H1 (cell line): ENCODE data around the gene RAPH1. TPM values are rescaled to one million over a fixed set of nuclear protein-coding genes. Genes with fewer than 3 reads are reported as not detected.

Source experiments
- CTCF ChIA-PET: fragments of 300-600 bp; sonication (Branson Sonifier 250); formaldehyde crosslinking; loops from one replicate; lab custom pipeline; 2021; ENCODE audit not compliant: partially characterized antibody; lab: Charles Lee
- POLR2A ChIA-PET: fragments of 300-600 bp; sonication (Branson Sonifier 250); formaldehyde crosslinking; loops from one replicate; lab custom pipeline; 2021; ENCODE audit warnings: inconsistent platforms; ENCODE audit not compliant: partially characterized antibody; lab: Charles Lee
- DNase-seq, 2 experiments: peaks; one replicate each; pipeline versions ENCODE4 v3.0.0 to v3.0.0-alpha.2; 2010 to 2022; ENCODE audit warnings: low spot score in 2 of 2, low read depth in 1 of 2, mixed read lengths in 1 of 2
- FAIRE-seq: peaks from 2 replicates; lab custom pipeline; 2011; peaks lifted over from hg19 to GRCh38; lab: Jason Lieb, UNC
- H2AFZ ChIP-seq: 2 replicates; pipeline ENCODE4 v1.8.1; 2012; ENCODE audit warnings: low read length, inconsistent platforms
- H2AK5ac ChIP-seq: 2 replicates; pipeline ENCODE4 v1.6.1; 2013; ENCODE audit warnings: low read depth, low read length
- H2BK120ac ChIP-seq: replicated peaks from 2 replicates; pipeline ENCODE3; 2013; ENCODE audit warnings: low read depth, low read length, inconsistent platforms
- H2BK12ac ChIP-seq: 2 replicates; pipeline ENCODE4 v1.6.1; 2013; ENCODE audit warnings: low read depth, low read length
- H2BK15ac ChIP-seq: 2 replicates; pipeline ENCODE4 v1.6.1; 2013; ENCODE audit warnings: low read length
- H2BK20ac ChIP-seq: 2 replicates; pipeline ENCODE4 v1.6.1; 2013; ENCODE audit warnings: low read length
- H2BK5ac ChIP-seq: 2 replicates; pipeline ENCODE4 v1.6.1; 2013; ENCODE audit warnings: low read depth, low read length
- H3K14ac ChIP-seq: 2 replicates; pipeline ENCODE4 v1.6.1; 2013; ENCODE audit warnings: inconsistent platforms; ENCODE audit not compliant: insufficient read length
- H3K18ac ChIP-seq: 2 replicates; pipeline ENCODE4 v1.6.1; 2013; ENCODE audit warnings: low read length; ENCODE audit errors: extremely low read depth
- H3K23ac ChIP-seq: 2 replicates; pipeline ENCODE4 v1.6.1; 2013; ENCODE audit warnings: inconsistent platforms; ENCODE audit not compliant: insufficient read length
- H3K23me2 ChIP-seq: 2 replicates; pipeline ENCODE4 v1.6.1; 2013; ENCODE audit warnings: low read depth, low read length
- H3K27ac ChIP-seq: 2 replicates; pipeline ENCODE4 v1.6.1; 2011; ENCODE audit warnings: low read depth, low read length, inconsistent platforms
- H3K27me3 ChIP-seq, 4 experiments: replicated peaks in 1 of 4; 1 replicate in 1 of 4; 2 replicates in 3 of 4; pipeline versions ENCODE4 v1.6.1 to v1.8.1; 2011 to 2013; ENCODE audit warnings: low read length in 3 of 4, mild to moderate bottlenecking in 3 of 4, inconsistent platforms in 2 of 4, mixed read lengths in 2 of 4, moderate library complexity in 1 of 4; ENCODE audit not compliant: control insufficient read depth in 3 of 4, insufficient read depth in 3 of 4; ENCODE audit errors: extremely low read depth in 1 of 4
- H3K36me3 ChIP-seq, 4 experiments: 2 replicates each; pipeline versions ENCODE4 v1.6.1 to v1.8.1; 2011 to 2013; ENCODE audit warnings: mild to moderate bottlenecking in 4 of 4, low read length in 3 of 4, moderate library complexity in 2 of 4, control low read depth in 1 of 4, inconsistent platforms in 1 of 4; ENCODE audit not compliant: insufficient read depth in 4 of 4, control insufficient read depth in 2 of 4
- H3K4ac ChIP-seq: replicated peaks from 2 replicates; pipeline ENCODE3; 2013; ENCODE audit warnings: low read length, low read depth, mixed read lengths, inconsistent platforms; ENCODE audit not compliant: insufficient read length
- H3K4me1 ChIP-seq, 4 experiments: replicated peaks in 1 of 4; 1 replicate in 1 of 4; 2 replicates in 3 of 4; pipeline versions ENCODE4 v1.6.1 to v1.8.1; 2011 to 2013; ENCODE audit warnings: low read length in 3 of 4, inconsistent platforms in 2 of 4, mixed read lengths in 1 of 4; ENCODE audit not compliant: insufficient read depth in 4 of 4, control insufficient read depth in 3 of 4
- H3K4me2 ChIP-seq, 2 experiments: 2 replicates each; pipeline versions ENCODE4 v1.6.1 to v1.8.1; 2011 to 2013; ENCODE audit warnings: low read depth in 2 of 2, low read length in 2 of 2, control low read depth in 1 of 2, inconsistent platforms in 1 of 2, mild to moderate bottlenecking in 1 of 2; ENCODE audit not compliant: insufficient read depth in 1 of 2
- H3K4me3 ChIP-seq, 4 experiments: fragments of 200-600, 300-600 bp in 1 of 4; sonication (generic), shearing (Covaris generic), sonication (Bioruptor Twin) in 1 of 4; 2 replicates each; pipeline versions ENCODE4 v1.5.1 to v1.8.1; 2011 to 2016; ENCODE audit warnings: low read length in 4 of 4, low read depth in 3 of 4, control low read depth in 2 of 4, inconsistent platforms in 2 of 4, mild to moderate bottlenecking in 2 of 4, mixed read lengths in 1 of 4, moderate library complexity in 1 of 4; ENCODE audit not compliant: insufficient read depth in 2 of 4; ENCODE audit errors: extremely low read depth in 1 of 4
- H3K56ac ChIP-seq: replicated peaks from 2 replicates; pipeline ENCODE3; 2013; ENCODE audit warnings: low read depth, mild to moderate bottlenecking, mixed read lengths, low read length, inconsistent platforms; ENCODE audit not compliant: insufficient read length
- H3K79me1 ChIP-seq: 2 replicates; pipeline ENCODE4 v1.6.1; 2013; ENCODE audit warnings: low read depth, low read length, control low read depth
- H3K79me2 ChIP-seq, 2 experiments: 2 replicates each; pipeline versions ENCODE4 v1.6.1 to v1.8.1; 2012 to 2013; ENCODE audit warnings: low read length in 2 of 2, mild to moderate bottlenecking in 2 of 2, inconsistent platforms in 1 of 2; ENCODE audit not compliant: insufficient read depth in 2 of 2, control insufficient read depth in 1 of 2
- H3K9ac ChIP-seq, 4 experiments: replicated peaks in 1 of 4; 1 replicate in 1 of 4; 2 replicates in 3 of 4; pipeline versions ENCODE4 v1.6.1 to v1.8.1; 2011 to 2013; ENCODE audit warnings: low read depth in 3 of 4, low read length in 3 of 4, control low read depth in 2 of 4, mild to moderate bottlenecking in 2 of 4, moderate library complexity in 2 of 4, inconsistent platforms in 1 of 4; ENCODE audit errors: extremely low read depth in 1 of 4
- H3K9me3 ChIP-seq, 2 experiments: 2 replicates each; pipeline versions ENCODE4 v1.6.1 to v1.8.1; 2012 to 2013; ENCODE audit warnings: mild to moderate bottlenecking in 2 of 2, moderate library complexity in 2 of 2, control low read depth in 1 of 2, inconsistent platforms in 1 of 2, low read depth in 1 of 2, low read length in 1 of 2, mixed read lengths in 1 of 2; ENCODE audit not compliant: insufficient read depth in 2 of 2
- H4K20me1 ChIP-seq, 2 experiments: replicated peaks in 1 of 2; 2 replicates each; pipeline versions ENCODE3 to v1.8.1; 2011 to 2013; ENCODE audit warnings: inconsistent platforms in 2 of 2, low read length in 2 of 2, mild to moderate bottlenecking in 1 of 2; ENCODE audit not compliant: insufficient read depth in 2 of 2, control insufficient read depth in 1 of 2
- H4K5ac ChIP-seq: 2 replicates; pipeline ENCODE4 v1.6.1; 2013; ENCODE audit warnings: low read length, low read depth, mixed read lengths, inconsistent platforms; ENCODE audit not compliant: insufficient read length
- H4K8ac ChIP-seq: 2 replicates; pipeline ENCODE4 v1.8.0; 2013; ENCODE audit warnings: mild to moderate bottlenecking, moderate library complexity, low read length, inconsistent platforms; ENCODE audit not compliant: insufficient read depth; ENCODE audit errors: extremely low read depth
- H4K91ac ChIP-seq: replicated peaks from 2 replicates; pipeline ENCODE3; 2013; ENCODE audit warnings: low read length, mixed read lengths, inconsistent platforms; ENCODE audit not compliant: insufficient read length
- BACH1 ChIP-seq: IDR thresholded peaks from 2 replicates; pipeline ENCODE4 v1.6.1; 2012; ENCODE audit warnings: low read length, improper control_type of control experiment
- BRCA1 ChIP-seq: IDR thresholded peaks from 2 replicates; pipeline ENCODE4 v1.6.1; 2012; ENCODE audit warnings: low read depth, low read length, improper control_type of control experiment
- CBX8 ChIP-seq: fragments of 300-800, 300-1000 bp; sonication (generic); IDR thresholded peaks from 2 replicates; pipeline ENCODE4 v1.7.1; 2016; ENCODE audit warnings: low read depth, low read length, borderline replicate concordance
- EP300 ChIP-seq, 2 experiments: IDR thresholded peaks; 1 replicate in 1 of 2; 2 replicates in 1 of 2; pipeline ENCODE4 v1.6.1; 2011 to 2012; ENCODE audit warnings: low read depth in 2 of 2, low read length in 2 of 2, mild to moderate bottlenecking in 2 of 2, borderline replicate concordance in 1 of 2, inconsistent platforms in 1 of 2, moderate library complexity in 1 of 2
- PHF8 ChIP-seq: fragments of 200-600 bp; sonication (generic); conservative IDR thresholded peaks from 2 replicates; pipeline ENCODE4 v1.7.1; 2012; ENCODE audit warnings: low read depth, mild to moderate bottlenecking, inconsistent platforms, low read length, moderate library complexity
- POU5F1 ChIP-seq: IDR thresholded peaks from 2 replicates; pipeline ENCODE4 v1.6.1; 2011; ENCODE audit warnings: low read depth, mild to moderate bottlenecking, low read length, moderate library complexity
- RXRA ChIP-seq: IDR thresholded peaks from 2 replicates; pipeline ENCODE4 v1.6.1; 2011; ENCODE audit warnings: low read depth, mild to moderate bottlenecking, low read length, moderate library complexity; ENCODE audit not compliant: insufficient read depth
- TAF1 ChIP-seq: IDR thresholded peaks from 2 replicates; pipeline ENCODE4 v1.6.1; 2011; ENCODE audit warnings: mild to moderate bottlenecking, low read depth, low read length
- WGBS, 2 experiments: shearing (Covaris generic) in 1 of 2; methylation state at CpG; one replicate each; pipeline versions ENCODE4 v1.1.6 to v1.1.7; 2013 to 2015; ENCODE audit warnings: low lambda C conversion rate in 2 of 2, mixed read lengths in 2 of 2, inconsistent platforms in 1 of 2, low coverage in 1 of 2, missing lambda C conversion rate in 1 of 2; ENCODE audit not compliant: insufficient replicate concordance in 2 of 2, insufficient coverage in 1 of 2, insufficient read length in 1 of 2; ENCODE audit errors: extremely low coverage in 1 of 2, missing lambda C conversion rate in 1 of 2; 5-methylcytosine and 5-hydroxymethylcytosine counted together
- polyA plus RNA-seq, 7 experiments: library from polyadenylated mRNA; depleted of rRNA in 3 of 7; stranded (reverse) in 5 of 7; unstranded in 2 of 7; fragments of >200 nt in 5 of 7; fragments of 200-250 nt in 2 of 7; gene quantifications; 1 replicate in 5 of 7; 2 replicates in 1 of 7; 4 replicates in 1 of 7; pipeline versions ENCODE4 v1.2.1 to v1.2.3, GENCODE V29; 2011 to 2013; ENCODE audit warnings: missing spikeins in 2 of 7, mixed read lengths in 2 of 7
- total RNA-seq: library from RNA; stranded (reverse); fragmentation: NEBNext Ultra II Directional; extraction: Animal tissue kit (Norgen Biotek cat#: 25700); gene quantifications from 2 replicates; pipeline ENCODE4 v1.2.1, GENCODE V29; 2021

RAPH1 gene
- total and polyA plus RNA-seq, 2 of the 8 experiments (the other 6 are each of a cell fraction or from before 2014, with no cell fraction given), result 3.8 to 27.4 TPM

- CTCF ChIA-PET, result interaction anchor here (0.7 to 0.9 kb wide), 2 partner anchors 113 to 175 kb away, joined by 3 to 4 read pairs; no protein-coding TSS in a partner anchor
These were observed 134.1 kb downstream of the RAPH1 start for GRCh38 chr2:203400805-203401585.

More at GRCh38 chr2:203400805-203401585, 134.1 kb downstream of the RAPH1 start:
- H3K79me1 ChIP-seq, result no peaks in the 10 kb centered on the region
- no peak for FAIRE-seq
- H3K23ac ChIP-seq, result no peak overlapping the region
- POLR2A ChIA-PET, result no interaction called here
- H3K27ac ChIP-seq, result no peak overlapping the region
- no peak overlapping the region for H3K4ac ChIP-seq
- no peak overlapping the region for H3K18ac ChIP-seq
- no peaks in the 10 kb centered on the region for H3K79me2 ChIP-seq
- no peak overlapping the region for H4K8ac ChIP-seq
- no peak overlapping the region for H3K14ac ChIP-seq
- H3K56ac ChIP-seq, result no peak overlapping the region
- no peak overlapping the region for H2BK12ac ChIP-seq
- H4K20me1 ChIP-seq, result peaks cover 0 to 2% of the 10 kb centered on the region in 2 experiments
- H2AK5ac ChIP-seq, result no peak overlapping the region
- H3K9ac ChIP-seq, result no peak overlapping the region
- H3K23me2 ChIP-seq, result no peaks in the 10 kb centered on the region
- H3K4me1 ChIP-seq, result no peaks in the 10 kb centered on the region; a peak in 1 of 7 replicates
- H3K4me2 ChIP-seq, result no peak overlapping the region
- no peak overlapping the region for H4K91ac ChIP-seq
- DNase-seq, result no peak
- H3K36me3 ChIP-seq, result peaks cover 8 to 51% (median 21%) of the 10 kb centered on the region in 4 experiments; a peak in 7 of 8 replicates
- H2BK120ac ChIP-seq, result no peak overlapping the region
- H2AFZ ChIP-seq, result no peak overlapping the region
- H2BK20ac ChIP-seq, result no peak overlapping the region
- TF ChIP-seq POU5F1, result no peak
- no peak for TF ChIP-seq EP300 (IDR thresholded peaks at IDR 0.05; ENCODE audit: borderline replicate concordance in 1 of 2, low read depth in 2 of 2, low read length in 2 of 2)
- TF ChIP-seq BACH1, result no peak
- no peak for TF ChIP-seq PHF8
- no peak for TF ChIP-seq BRCA1
- no peak for TF ChIP-seq TAF1
- TF ChIP-seq CBX8, result no peak
- TF ChIP-seq RXRA, result no peak
- no peaks in the 10 kb centered on the region for H3K27me3 ChIP-seq
- H2BK5ac ChIP-seq, result no peak overlapping the region
- no peak overlapping the region for H2BK15ac ChIP-seq
- H4K5ac ChIP-seq, result no peak overlapping the region
- 88% methylated on average over 2 of the region's 2 CpGs; no CpG with 5 or more reads in 1 of the 2 experiments for WGBS, 2 experiments
- no peaks in the 10 kb centered on the region for H3K9me3 ChIP-seq
- H3K4me3 ChIP-seq, result no peak overlapping the region
